GM18909 (cell line): Measurements from ENCODE around the gene PTPRE.

Experiments used
- ATAC-seq: cut with Tn5 transposase; IDR thresholded peaks from one replicate; pipeline ENCODE4 v1.9.1; 2021; ENCODE audit warnings: mild to moderate bottlenecking; ENCODE audit not compliant: unreplicated experiment, poor library complexity

Gene PTPRE

DNA sequence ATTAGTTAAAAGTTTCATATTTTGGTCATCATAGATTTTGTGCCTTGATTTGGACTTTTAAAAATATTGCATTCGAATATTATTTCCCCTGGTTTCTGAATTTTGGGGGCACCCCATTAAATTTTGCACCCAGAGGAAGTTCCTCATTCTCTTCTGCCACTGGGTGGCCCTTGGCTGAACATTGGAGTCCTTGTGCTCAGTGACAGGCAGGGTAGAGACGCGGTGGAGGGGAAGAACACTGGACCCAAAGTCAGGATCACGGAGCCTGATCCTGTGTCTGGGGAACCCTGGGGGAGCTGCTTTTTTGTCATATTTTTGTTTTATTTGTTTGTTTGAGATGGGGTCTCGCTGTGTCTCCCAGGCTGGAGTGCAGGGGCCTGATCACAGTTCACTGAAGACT lies 144.6 kb downstream of the PTPRE start:
- ATAC-seq = no peak

DNA sequence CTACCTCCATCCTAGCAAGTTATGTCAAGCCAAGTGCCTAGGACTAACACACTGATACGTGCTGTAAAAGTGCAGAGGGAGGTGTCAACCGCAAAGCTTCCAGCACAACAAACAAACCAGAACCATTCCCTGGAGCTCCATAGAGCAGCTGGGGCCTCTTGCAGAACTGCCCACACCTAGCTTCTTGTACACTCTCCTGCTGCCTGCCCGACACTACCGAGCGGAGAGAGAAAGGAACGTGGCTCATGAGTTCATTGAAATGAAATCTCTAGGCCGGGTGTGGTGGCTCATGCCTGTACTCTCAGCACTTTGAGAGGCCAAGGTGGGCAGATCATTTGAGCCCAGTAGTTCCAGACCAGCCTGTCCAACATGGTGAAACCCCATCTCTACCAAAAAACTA lies 145.8 kb downstream of the PTPRE start:
- no peak for ATAC-seq

DNA sequence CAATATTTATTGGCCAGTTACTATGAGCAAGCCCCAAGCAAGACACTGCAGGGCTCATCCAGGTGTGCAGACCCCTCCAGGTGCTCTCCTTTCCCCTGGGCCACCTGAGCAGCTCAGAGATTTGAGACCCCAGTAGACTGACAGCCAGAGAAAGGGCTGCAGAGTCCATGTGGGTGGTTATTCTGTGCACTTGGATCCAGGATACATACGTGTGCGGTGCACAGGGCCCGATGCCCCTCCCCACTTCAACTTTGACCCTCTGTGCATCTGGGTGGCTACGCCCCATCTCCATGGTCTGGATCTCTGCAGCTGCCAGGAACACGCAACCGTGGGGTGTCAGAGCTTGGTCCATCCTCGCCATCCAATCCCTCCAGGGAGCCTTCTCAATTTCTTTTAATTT lies 146.5 kb downstream of the PTPRE start:
- ATAC-seq = no peak

DNA sequence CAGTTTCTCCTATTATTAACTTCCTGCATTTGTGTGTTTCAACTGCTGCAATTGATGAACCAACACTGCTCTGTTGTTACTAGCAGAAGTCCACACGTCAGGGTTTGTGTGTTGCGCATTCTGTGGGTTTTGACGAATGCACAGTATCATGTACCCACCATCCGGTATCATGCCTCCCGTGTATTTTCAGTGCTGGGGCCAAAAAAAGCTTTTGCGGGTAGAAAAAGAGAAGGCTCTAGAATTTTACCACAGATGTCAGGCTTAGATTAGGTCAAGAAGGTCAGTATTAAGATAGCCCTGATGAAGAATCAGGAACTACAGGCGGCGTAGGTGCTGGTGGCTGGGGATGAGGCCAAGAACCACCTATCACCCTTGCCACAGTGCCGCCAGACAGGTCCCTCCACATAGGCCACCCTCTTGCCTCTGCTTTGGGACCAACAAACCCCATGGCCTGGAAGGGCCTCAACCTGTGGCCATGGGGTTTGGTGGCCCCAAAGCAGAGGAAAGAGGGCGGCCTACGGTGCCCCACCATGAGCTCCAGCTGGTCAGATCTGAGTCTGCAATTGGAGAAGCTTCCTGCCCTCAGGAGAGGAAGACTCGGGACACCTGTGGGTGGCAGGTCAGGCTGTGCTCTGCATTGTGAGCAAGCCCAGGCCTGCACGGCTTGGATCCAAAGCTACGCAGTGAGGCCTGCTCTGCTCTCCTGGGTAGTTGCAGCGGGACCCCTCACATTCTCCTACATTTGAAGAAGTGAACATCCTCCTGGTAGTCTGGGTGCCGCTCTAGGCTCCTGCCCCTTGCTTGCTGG lies 147.5 kb downstream of the PTPRE start:
- no peak for ATAC-seq

DNA sequence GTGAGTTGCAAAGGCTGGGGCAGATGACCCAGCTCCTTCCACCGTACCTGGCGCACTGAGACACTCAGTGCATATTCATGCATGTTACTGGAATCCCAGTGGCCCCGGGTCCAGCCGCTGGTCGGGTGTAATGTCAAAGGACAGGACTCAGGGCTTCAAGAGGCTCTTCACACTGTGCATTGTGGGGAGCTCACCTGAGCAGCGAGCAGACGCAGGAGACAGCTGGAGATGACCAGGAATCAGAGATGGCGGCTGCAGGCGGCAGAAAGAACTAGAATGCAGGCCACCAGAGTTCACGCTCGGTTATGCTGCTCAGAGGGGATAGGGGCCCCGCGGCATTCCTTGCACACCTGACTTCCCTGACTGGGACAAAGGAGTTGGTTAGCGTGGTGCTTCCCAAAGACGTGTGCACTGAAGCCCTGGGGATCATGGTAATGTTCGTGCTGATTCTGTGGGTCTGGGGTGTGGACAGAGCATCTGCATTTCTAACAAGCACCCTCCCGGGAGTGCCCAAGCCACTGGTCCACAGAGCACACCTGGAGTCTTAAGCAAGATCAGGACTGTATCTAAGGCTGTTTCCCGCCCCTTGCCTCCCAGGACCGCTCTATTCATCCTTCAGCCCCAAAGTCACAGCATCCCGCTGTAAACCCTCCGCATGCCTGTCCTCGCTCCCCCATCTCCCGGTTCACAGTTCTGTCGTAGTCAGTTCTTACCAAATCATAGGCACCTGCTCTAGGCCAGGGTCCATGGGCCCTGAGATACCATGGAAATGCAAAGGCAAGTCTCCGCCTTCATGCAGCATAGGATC lies 148.4 kb downstream of the PTPRE start:
- no peak for ATAC-seq

DNA sequence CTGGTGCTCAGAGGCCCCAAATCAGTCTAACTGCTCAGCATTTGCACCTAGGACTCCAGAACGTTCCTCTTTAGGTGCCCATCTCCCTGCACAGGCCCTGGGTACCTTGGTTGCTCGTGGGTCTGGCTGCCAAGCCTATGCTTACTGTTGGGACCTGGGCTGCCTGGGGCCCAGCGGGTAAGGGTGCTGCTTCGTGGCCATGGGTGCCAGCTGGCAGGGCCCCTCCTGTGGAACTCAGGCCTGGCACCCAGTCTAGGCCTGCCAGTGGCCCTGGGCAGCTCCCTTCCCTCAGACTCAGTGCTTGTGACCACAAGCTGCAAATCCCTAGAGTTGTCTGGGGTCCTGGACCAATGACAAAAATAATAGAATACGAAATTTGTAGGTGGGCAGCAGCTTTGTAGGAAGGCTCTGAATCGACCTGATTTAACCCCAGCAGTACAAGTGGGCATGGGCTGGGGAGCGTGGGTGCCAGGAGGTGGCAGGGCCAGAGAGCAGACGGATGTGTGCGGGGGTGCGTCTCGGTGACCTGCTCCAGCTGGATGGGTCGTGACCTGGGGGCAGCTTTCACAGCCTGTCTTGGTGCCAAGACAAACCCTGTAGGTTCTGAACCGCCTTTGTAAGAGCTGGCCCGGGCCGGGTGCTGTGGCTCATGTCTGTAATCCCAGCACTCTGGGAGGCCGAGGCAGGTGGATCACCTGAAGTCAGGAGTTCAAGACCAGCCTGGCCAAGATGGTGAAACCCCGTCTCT lies 149.6 kb downstream of the PTPRE start:
- no peak for ATAC-seq

DNA sequence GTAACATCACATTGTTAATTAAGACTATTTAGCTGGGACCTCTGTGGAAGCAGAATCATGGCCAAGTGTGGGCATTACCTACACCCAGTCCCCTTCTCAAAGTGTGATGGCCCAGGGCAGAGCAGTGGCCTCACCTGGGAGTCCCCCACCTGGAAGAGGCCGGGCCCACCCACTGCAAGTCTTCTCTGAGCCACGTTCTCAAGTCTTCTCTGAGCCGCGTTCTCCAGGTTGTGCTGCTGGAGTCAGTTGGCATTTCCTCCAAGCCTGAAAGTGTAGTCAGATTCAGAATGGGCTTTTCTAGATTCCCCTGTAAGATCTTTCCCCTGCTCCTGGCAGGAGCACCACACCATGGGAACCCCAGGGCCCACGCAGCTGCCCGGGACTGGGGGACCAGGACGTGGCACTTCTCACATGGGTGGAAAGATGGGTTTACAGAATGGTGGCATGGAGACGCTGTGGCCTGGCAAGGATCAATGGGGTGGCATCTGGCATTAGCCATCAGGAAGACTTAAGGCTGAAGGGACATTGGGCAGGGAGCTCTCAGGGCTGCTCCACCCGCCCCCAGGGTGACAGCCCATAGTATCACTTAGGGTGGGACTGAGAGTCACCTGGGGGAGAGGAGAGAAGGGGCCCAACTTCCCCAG lies 151.3 kb downstream of the PTPRE start:
- no peak for ATAC-seq

DNA sequence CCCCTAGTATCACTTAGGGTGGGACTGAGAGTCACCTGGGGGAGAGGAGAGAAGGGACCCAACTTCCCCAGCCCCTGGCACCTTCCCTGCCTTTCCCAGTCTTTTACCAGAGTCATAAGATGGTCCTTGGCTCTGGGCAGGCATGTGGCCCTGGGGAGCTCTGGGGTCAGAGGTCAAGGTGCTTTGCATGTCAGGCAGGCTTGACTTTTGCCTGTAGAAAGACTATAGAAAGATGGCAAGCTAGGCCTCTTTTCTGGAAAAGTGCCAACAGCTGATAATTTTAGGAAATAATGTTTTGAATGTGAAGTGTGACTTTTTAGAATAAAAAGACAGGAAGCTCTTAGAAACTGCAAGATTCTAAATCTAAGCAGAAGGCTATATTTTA lies 151.8 kb downstream of the PTPRE start:
- ATAC-seq = no peak

DNA sequence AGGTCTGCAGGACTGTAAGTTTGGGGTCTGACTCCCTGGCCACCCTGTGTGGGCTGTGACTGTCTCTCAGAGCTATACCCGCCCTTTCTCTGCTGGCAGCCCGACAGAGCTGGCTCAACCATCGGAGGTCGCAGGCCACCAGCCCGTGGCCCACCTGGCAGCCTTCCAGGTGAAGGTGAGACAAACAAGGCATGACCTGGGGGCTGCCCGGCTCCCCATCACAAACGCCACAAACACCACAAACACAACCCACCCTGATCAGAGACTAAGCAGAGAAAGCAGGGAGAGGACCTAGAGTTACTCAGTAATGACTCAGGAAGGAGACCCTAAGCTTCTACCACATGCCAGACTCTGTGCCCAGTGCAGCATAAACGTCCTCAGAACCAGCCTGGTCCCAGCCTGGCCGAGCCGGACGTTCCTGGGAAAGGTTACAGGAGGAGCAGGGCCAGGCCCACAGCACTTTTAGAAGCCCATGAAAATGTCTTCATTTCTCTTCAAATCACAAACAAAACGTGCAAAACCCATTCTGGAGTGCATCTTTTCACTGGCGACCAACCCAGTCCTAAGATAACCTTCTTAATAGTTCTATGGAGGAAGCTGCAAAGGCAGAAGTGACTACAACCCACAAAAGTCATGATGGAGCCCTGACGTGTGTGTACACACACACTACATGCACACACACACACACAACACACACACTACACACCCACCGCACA lies 152.5 kb downstream of the PTPRE start:
- ATAC-seq = no peak

DNA sequence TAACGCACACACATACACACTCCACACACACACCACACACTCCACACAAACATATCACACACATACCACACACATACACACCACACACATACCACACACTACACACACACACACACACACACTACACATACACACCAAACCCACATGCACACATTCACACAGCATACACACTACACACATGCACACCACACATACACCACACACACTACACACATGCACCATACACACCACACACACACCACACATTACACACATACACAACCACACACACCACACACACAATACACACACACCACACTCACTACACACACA lies 153.0 kb downstream of the PTPRE start:
- ATAC-seq = no peak

DNA sequence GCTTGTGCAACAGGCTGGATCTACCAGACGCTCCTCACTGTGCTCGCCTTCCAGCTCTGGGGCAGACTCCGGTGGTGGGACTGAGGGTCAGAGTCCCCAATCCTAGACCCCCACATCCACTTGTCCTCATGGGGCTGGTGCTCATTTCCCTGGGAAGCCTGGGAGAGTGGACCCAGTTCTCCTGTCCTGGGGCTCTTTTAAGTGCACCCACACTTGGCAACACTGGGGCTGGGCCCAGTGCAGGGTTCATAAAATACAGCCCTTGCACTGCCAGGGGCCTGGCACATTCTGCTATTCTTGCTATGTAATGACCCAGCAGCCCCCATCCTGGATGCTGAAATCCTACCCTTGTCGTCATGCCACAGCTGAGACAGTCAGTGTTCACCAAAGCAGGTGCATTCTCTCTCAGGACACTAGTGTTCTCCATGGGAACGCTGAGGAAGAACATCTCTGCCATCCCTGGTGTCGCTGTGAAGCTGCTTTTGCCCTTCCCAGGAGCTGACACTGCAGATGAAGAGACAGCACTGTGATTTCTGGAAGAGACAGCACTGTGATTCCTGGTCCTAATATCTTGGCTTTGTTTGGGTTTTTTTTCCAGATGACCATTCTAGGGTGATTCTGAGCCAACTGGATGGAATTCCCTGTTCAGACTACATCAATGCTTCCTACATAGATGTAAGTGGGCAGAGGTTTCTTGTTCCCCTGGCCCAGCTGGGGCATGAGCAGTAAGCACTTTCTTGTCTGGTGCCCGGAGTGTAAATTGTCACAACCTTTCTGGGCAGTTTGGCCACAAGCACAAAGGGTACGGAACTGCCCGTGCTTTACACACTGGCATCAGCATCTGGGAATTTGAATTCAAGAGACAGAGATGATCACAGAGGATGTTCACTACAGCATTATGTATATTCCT lies 153.7 kb downstream of the PTPRE start:
- no peak for ATAC-seq

DNA sequence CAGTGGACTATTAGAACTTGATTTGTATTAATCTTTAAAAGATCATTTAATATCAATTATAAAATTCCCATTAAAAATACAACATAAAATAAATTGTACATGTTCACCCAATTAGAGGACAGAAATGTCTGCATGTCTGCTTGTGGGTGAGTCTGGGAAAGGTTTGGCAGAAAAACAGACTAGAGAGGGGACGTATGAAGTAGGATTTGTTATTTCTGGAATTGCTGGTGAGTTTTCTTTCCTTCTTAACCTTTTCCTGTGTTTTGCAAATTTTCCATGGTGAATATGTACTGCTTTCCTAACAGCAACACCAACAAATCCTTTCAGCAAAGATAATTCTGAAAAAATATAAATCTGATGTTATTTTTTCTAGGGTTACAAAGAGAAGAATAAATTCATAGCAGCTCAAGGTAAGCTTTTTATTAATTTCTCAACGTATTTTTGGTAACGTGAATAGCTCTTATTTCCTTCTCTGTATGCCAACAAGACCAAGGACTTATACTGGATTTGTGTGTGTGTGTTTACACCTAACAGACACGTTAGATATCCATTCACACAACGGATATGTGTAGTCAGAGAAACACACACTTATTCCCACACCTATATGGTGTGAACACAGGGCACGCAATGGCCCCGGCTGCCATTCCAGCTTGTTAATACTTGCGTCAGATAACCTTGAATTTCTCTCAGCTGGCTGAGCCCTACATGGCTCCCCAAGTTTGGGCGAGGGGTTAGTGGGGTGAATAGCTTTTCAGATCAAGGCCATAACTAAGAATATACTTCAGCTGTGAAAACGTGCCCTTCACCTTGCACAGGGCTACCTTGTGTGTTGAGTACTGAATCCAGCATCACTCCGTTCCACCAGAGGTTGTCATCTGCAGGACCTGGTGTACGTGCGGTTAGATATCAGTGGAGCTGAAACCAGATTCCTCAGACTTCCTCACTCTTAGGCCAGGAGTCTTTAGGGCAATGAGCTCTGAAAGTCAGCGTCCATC lies 154.7 kb downstream of the PTPRE start:
- ATAC-seq = no peak

DNA sequence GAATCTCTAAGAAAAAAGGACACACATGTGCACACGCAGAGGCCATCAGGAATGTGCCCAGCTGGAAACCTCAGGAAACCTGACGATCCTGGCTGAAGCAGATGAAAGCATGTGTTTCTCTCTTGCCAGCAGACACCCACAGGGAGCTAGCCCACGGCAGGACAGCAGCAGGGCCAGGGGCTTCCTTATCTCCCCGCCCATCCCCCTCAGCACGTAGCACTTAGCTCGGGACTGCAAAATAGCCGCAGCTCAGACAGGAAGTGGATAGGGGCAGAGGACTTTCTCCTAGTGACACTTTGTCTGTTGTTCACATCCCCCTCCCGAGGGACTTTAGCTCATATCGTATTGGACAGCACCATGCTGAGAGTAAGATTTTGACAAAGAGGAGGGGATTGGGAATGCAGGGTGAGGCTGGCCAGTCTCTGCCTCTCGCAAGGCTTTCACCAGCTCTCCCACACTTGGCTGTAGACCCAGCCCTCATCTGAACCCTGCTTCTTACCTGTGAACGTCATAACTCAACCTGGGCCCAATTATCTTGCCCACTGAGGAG lies 155.5 kb downstream of the PTPRE start:
- ATAC-seq = no peak

DNA sequence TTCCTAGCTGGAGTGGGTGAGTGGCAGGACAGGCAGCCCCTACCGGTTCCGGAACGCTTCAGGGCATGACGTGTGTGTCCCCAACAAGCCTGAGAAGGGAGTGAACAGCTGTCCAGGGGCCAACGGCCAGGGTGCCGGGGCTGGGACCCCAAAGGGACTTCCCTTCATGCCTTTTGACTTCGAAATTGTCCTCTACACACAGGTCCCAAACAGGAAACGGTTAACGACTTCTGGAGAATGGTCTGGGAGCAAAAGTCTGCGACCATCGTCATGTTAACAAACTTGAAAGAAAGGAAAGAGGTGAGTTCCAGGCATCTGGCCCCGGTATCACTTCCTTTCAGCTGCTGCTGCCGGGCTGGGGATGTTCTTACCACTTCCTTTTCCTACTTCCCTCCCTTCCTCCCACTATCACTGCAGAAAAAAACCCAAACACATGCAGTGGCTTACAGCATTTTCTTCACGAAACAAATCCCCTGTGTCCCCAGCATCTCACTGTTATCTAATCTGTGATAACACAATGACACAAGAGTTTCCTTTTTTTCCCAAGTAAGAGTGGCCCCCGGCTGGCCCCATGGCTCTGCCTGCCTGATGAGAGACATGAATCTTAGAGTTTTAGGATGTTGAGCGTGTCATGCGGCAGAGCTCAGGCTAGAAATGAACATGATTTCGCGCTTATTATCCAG lies 156.1 kb downstream of the PTPRE start:
- ATAC-seq = peak; percentile 51

DNA sequence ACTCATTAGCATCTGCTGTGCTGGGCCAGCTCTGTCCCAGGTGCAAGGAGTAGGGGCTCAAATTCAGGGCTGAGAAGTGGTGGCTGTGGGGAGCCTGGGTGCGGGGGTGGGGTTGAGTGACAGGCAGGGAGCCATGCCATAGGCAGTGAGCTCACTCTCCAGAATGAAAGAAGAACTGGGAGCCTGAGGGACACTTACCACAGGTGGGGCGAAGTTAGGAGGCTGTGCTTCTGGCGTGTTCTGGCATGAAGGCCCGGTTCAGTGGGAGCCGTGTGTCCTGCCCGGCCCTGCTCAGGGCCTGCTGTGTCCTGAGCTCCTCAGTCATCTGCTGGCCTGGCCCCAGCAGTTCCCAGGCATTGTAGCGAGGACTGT lies 156.8 kb downstream of the PTPRE start:
- ATAC-seq = peak; percentile 26

DNA sequence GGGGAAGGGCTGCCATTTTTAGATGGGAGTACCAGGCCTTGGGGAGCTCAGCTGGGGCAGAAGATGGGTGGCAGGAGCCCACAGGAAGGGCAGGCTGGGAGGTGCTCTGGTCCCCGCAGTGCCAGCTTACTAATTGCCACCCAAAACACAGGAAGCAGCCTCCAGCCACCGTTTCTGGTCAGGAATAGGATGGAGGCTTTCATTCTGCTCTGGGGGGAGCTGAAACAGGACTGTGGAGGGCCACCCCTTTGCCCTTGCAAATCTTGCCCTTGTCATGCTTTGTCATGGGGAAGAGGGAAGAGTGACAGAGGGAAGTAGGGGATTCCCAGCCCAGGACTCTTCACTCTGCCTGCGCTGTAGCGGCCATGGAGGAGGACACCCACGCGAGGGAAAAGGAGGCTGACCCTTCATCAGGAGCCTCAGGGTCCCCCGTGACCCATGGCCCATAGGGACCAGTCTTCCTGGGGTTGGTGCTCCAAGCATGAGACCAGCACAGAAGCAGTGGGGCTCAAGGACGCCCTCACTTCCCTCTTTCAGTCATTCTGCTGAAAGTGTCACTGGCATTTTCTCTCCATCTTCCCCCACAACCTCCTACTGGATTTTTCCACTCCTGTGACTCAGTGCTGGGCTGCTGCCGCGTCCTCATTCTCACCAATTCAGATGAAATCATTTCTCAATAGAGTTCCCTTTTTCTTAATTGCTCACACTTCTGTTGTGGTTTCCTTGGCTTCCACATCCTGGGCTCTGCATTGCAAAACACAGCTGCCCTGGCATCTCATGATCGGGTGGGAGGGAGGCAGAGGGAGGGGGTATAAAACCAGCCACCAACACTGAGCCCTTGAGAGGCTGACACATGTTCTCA lies 157.4 kb downstream of the PTPRE start:
- peak; percentile 71 for ATAC-seq
